ENCODE data around the gene SLCO6A1.

DNA sequence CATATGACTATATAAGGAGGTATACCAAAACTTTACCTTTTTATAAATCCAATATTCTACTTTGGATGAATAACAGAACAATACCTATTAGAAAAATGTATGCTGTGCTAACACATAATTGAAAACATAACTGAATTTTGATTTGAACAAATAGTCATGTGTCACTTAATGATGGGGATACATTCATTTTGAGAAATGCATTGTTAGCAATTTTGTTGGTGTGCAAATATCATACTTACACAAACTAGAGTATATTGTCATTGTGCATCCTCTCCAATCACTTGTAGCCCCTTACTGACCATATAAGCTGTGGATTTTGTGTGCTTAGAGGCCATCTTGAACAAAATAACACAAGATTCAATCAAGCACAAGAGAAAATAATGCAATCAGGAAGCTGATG is 130.4 kb downstream of the SLCO6A1 start:
- no peak for TF ChIP-seq EP300 (IDR thresholded peaks at IDR 0.05; ENCODE audit: borderline replicate concordance)
- no peak for TF ChIP-seq FOXM1 (IDR thresholded peaks at IDR 0.05; ENCODE audit: borderline replicate concordance, low read depth)
- no peak for TF ChIP-seq TEAD4 (IDR thresholded peaks at IDR 0.05)
- TF ChIP-seq, protein P1, sequence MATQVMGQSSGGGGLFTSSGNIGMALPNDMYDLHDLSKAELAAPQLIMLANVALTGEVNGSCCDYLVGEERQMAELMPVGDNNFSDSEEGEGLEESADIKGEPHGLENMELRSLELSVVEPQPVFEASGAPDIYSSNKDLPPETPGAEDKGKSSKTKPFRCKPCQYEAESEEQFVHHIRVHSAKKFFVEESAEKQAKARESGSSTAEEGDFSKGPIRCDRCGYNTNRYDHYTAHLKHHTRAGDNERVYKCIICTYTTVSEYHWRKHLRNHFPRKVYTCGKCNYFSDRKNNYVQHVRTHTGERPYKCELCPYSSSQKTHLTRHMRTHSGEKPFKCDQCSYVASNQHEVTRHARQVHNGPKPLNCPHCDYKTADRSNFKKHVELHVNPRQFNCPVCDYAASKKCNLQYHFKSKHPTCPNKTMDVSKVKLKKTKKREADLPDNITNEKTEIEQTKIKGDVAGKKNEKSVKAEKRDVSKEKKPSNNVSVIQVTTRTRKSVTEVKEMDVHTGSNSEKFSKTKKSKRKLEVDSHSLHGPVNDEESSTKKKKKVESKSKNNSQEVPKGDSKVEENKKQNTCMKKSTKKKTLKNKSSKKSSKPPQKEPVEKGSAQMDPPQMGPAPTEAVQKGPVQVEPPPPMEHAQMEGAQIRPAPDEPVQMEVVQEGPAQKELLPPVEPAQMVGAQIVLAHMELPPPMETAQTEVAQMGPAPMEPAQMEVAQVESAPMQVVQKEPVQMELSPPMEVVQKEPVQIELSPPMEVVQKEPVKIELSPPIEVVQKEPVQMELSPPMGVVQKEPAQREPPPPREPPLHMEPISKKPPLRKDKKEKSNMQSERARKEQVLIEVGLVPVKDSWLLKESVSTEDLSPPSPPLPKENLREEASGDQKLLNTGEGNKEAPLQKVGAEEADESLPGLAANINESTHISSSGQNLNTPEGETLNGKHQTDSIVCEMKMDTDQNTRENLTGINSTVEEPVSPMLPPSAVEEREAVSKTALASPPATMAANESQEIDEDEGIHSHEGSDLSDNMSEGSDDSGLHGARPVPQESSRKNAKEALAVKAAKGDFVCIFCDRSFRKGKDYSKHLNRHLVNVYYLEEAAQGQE (IDR thresholded peaks at IDR 0.05; ENCODE audit: low read depth) = no peak
- TF ChIP-seq YY1 (IDR thresholded peaks at IDR 0.05; ENCODE audit: low read depth) = no peak
